Suprapubic skin (tissue), 4 donors: ENCODE data around the gene SPRYD3. TPM values are rescaled to one million over a fixed set of nuclear protein-coding genes. Genes with fewer than 3 reads are reported as not detected.
A peak's percentile ranks its signal among the peaks of the same experiment; 100 is the strongest.

Experiments
- DNase-seq, 2 donors: peaks; one replicate each; pipeline ENCODE4 v3.0.0-alpha.2; 2019; ENCODE audit warnings: low spot score in 2 of 2
- H3K27ac ChIP-seq: fragments of 200-600 bp; sonication (generic); one replicate; pipeline ENCODE4 v1.5.1; 2019
- H3K27me3 ChIP-seq: fragments of 200-600 bp; sonication (generic); one replicate; pipeline ENCODE4 v1.5.1; 2019
- H3K36me3 ChIP-seq: fragments of 200-600 bp; sonication (generic); one replicate; pipeline ENCODE4 v1.5.1; 2019
- H3K4me1 ChIP-seq: fragments of 200-600 bp; sonication (generic); one replicate; pipeline ENCODE4 v1.5.1; 2019
- H3K4me3 ChIP-seq: fragments of 200-600 bp; sonication (generic); one replicate; pipeline ENCODE4 v1.5.1; 2019; ENCODE audit warnings: mild to moderate bottlenecking
- H3K9me3 ChIP-seq: fragments of 200-600 bp; sonication (generic); one replicate; pipeline ENCODE4 v1.5.1; 2019
- CTCF ChIP-seq, 2 donors: fragments of 200-600 bp in 1 of 2; fragments of 450-650 bp in 1 of 2; sonication (generic) in 1 of 2; IDR thresholded peaks; one replicate each; pipeline ENCODE4 v1.5.1; 2016 to 2019; ENCODE audit warnings: antibody characterized with exemption in 2 of 2, mild to moderate bottlenecking in 1 of 2, moderate library complexity in 1 of 2
- EP300 ChIP-seq: sonication (generic); formaldehyde crosslinking; IDR thresholded peaks from one replicate; pipeline ENCODE4 v1.6.1; 2017; ENCODE audit warnings: antibody characterized with exemption
- POLR2A ChIP-seq, 2 donors: fragments of 450-650 bp; IDR thresholded peaks; one replicate each; pipeline ENCODE4 v1.6.1; 2017; ENCODE audit warnings: antibody characterized with exemption in 2 of 2, mild to moderate bottlenecking in 2 of 2, moderate library complexity in 2 of 2
- POLR2AphosphoS5 ChIP-seq, 3 donors: sonication (generic); formaldehyde crosslinking; IDR thresholded peaks; one replicate each; pipeline ENCODE4 v1.6.1; 2017; ENCODE audit warnings: antibody characterized with exemption in 3 of 3
- WGBS: methylation state at CpG from one replicate; pipeline ENCODE4 v1.1.5; 2018; 5-methylcytosine and 5-hydroxymethylcytosine counted together
- total RNA-seq, 4 donors: library from RNA; depleted of rRNA; stranded (reverse); fragments of >200 nt; gene quantifications; one replicate each; pipeline ENCODE4 v1.1.0, GENCODE V29; 2016

SPRYD3 gene
- total RNA-seq, 4 donors from 2014 or later: 26.4 to 44.0 (median 34.4) TPM

- WGBS: 84% methylated on average over 8 of the region's 12 CpGs
- TF ChIP-seq POLR2AphosphoS5 (IDR thresholded peaks at IDR 0.05): no peak
- peak in 1 of 2 donors; percentile 44 for DNase-seq
- Histone ChIP-seq H3K36me3 (no peaks in the 10 kb centered on the region), H3K27me3 (no peaks in the 10 kb centered on the region), H3K9me3 (no peaks in the 10 kb centered on the region), H3K4me3 (no peak overlapping the region), H3K27ac (no peak overlapping the region), H3K4me1 (no peaks in the 10 kb centered on the region)
These were observed 41.7 kb upstream of the SPRYD3 start for GRCh38 chr12:53120685-53121525.

- no peak for TF ChIP-seq POLR2AphosphoS5 (IDR thresholded peaks at IDR 0.05)
- no peak for TF ChIP-seq POLR2A (IDR thresholded peaks at IDR 0.05)
- TF ChIP-seq CTCF (IDR thresholded peaks at IDR 0.05): no peak
- DNase-seq: peak in 1 of 2 donors; percentile 37
- WGBS: 98% methylated on average over 7 of the region's 8 CpGs
- no peaks in the 10 kb centered on the region for H3K9me3 ChIP-seq
- H3K4me3 ChIP-seq: no peak overlapping the region
- no peaks in the 10 kb centered on the region for H3K4me1 ChIP-seq
- no peaks in the 10 kb centered on the region for H3K27me3 ChIP-seq
- no peaks in the 10 kb centered on the region for H3K36me3 ChIP-seq
- H3K27ac ChIP-seq: no peak overlapping the region
These were observed 39.6 kb upstream of the SPRYD3 start for GRCh38 chr12:53118751-53119300.

GRCh38 chr12:53115891-53116648 is 36.9 kb upstream of the SPRYD3 start:
- no peak overlapping the region for H3K4me3 ChIP-seq
- H3K27me3 ChIP-seq: no peaks in the 10 kb centered on the region
- DNase-seq: peak; percentile 33 to 53
- H3K27ac ChIP-seq: no peak overlapping the region
- H3K4me1 ChIP-seq: no peaks in the 10 kb centered on the region
- H3K36me3 ChIP-seq: no peaks in the 10 kb centered on the region
- TF ChIP-seq EP300 (no peak), POLR2AphosphoS5 (IDR thresholded peaks at IDR 0.05) (no peak), CTCF (IDR thresholded peaks at IDR 0.05) (no peak), POLR2A (IDR thresholded peaks at IDR 0.05) (no peak)
- no peaks in the 10 kb centered on the region for H3K9me3 ChIP-seq
- WGBS: 92% methylated on average over 8 of the region's 8 CpGs

GRCh38 chr12:53115112-53115890 is 36.1 kb upstream of the SPRYD3 start:
- H3K4me1 ChIP-seq: no peaks in the 10 kb centered on the region
- no peak overlapping the region for H3K27ac ChIP-seq
- TF ChIP-seq CTCF (IDR thresholded peaks at IDR 0.05) (no peak), EP300 (no peak), POLR2AphosphoS5 (IDR thresholded peaks at IDR 0.05) (no peak), POLR2A (IDR thresholded peaks at IDR 0.05) (no peak)
- H3K4me3 ChIP-seq: no peak overlapping the region
- 88% methylated on average over 21 of the region's 33 CpGs for WGBS
- no peaks in the 10 kb centered on the region for H3K36me3 ChIP-seq
- no peaks in the 10 kb centered on the region for H3K27me3 ChIP-seq
- H3K9me3 ChIP-seq: no peaks in the 10 kb centered on the region
- peak; percentile 57 to 64 for DNase-seq

GRCh38 chr12:53113951-53114350 is 34.8 kb upstream of the SPRYD3 start:
- no peaks in the 10 kb centered on the region for H3K36me3 ChIP-seq
- no peak for DNase-seq
- TF ChIP-seq POLR2AphosphoS5 (IDR thresholded peaks at IDR 0.05) (no peak), POLR2A (IDR thresholded peaks at IDR 0.05) (no peak), CTCF (IDR thresholded peaks at IDR 0.05) (no peak), EP300 (no peak)
- H3K4me3 ChIP-seq: no peak overlapping the region
- no peaks in the 10 kb centered on the region for H3K9me3 ChIP-seq
- no peaks in the 10 kb centered on the region for H3K27me3 ChIP-seq
- no peaks in the 10 kb centered on the region for H3K4me1 ChIP-seq
- no peak overlapping the region for H3K27ac ChIP-seq
